Gastroesophageal sphincter (tissue), 4 donors: ENCODE measurements around the gene ZNF814. TPM values are rescaled to one million over a fixed set of nuclear protein-coding genes. Genes with fewer than 3 reads are reported as not detected.
"Not testable (repeated sequence)": the region's sequence is repeated elsewhere in the genome, so short reads cannot be mapped to it uniquely, and the experiment has no call there.

Experiments
- ATAC-seq: fragments of 150-250 bp; one replicate; pipeline ENCODE4 v1.9.1; 2016; ENCODE audit warnings: mild to moderate bottlenecking, moderate library complexity
- H3K27ac ChIP-seq, 4 donors: fragments of 200-600 bp; sonication (generic) in 3 of 4; 1 replicate in 3 of 4; 2 replicates in 1 of 4; pipeline ENCODE4 v1.5.1; 2016 to 2019
- H3K27me3 ChIP-seq: fragments of 200-600 bp; sonication (generic); one replicate; pipeline ENCODE4 v1.5.1; 2019
- H3K36me3 ChIP-seq, 2 donors: fragments of 200-600 bp; sonication (generic); one replicate each; pipeline ENCODE4 v1.5.1; 2019; ENCODE audit warnings: control low read depth in 1 of 2
- H3K4me1 ChIP-seq, 3 donors: fragments of 200-600 bp; sonication (generic); 1 replicate in 2 of 3; 2 replicates in 1 of 3; pipeline ENCODE4 v1.5.1; 2016 to 2019; ENCODE audit warnings: control low read depth in 2 of 3
- H3K4me3 ChIP-seq, 2 donors: fragments of 200-600 bp; sonication (generic); one replicate each; pipeline ENCODE4 v1.5.1; 2019; ENCODE audit warnings: mild to moderate bottlenecking in 1 of 2, moderate library complexity in 1 of 2
- H3K9me3 ChIP-seq, 3 donors: fragments of 200-600 bp; sonication (generic); one replicate each; pipeline ENCODE4 v1.5.1; 2017 to 2019; ENCODE audit warnings: control low read depth in 2 of 3
- EP300 ChIP-seq: sonication (generic); formaldehyde crosslinking; IDR thresholded peaks from one replicate; pipeline ENCODE4 v1.6.1; 2017; ENCODE audit warnings: antibody characterized with exemption, mild to moderate bottlenecking
- POLR2A ChIP-seq, 2 donors: fragments of 450-650 bp; IDR thresholded peaks; one replicate each; pipeline ENCODE4 v1.6.1; 2017; ENCODE audit warnings: antibody characterized with exemption in 2 of 2, mild to moderate bottlenecking in 2 of 2, moderate library complexity in 1 of 2
- POLR2AphosphoS5 ChIP-seq: sonication (generic); formaldehyde crosslinking; IDR thresholded peaks from one replicate; pipeline ENCODE4 v1.6.1; 2017; ENCODE audit warnings: antibody characterized with exemption
- WGBS, 2 donors: methylation state at CpG; one replicate each; pipeline ENCODE4 v1.1.5; 2018; ENCODE audit warnings: low coverage in 1 of 2; 5-methylcytosine and 5-hydroxymethylcytosine counted together
- total RNA-seq, 4 donors: library from RNA; depleted of rRNA; stranded (reverse); fragments of >200 nt; gene quantifications; one replicate each; pipeline ENCODE4 v1.1.0, GENCODE V29; 2016
- TF ChIP-seq, protein P1 (sequence below), 4 experiments: fragments of 200-600 bp in 2 of 4; fragments of 450-650 bp in 2 of 4; sonication (generic) in 1 of 4; IDR thresholded peaks; one replicate each; pipeline ENCODE4 v1.5.1; 2017 to 2019; ENCODE audit warnings: antibody characterized with exemption in 4 of 4, mild to moderate bottlenecking in 2 of 4, moderate library complexity in 2 of 4

ZNF814 gene
- total RNA-seq, 4 donors from 2014 or later: 4.9 to 13.5 (median 9.6) TPM

DNA sequence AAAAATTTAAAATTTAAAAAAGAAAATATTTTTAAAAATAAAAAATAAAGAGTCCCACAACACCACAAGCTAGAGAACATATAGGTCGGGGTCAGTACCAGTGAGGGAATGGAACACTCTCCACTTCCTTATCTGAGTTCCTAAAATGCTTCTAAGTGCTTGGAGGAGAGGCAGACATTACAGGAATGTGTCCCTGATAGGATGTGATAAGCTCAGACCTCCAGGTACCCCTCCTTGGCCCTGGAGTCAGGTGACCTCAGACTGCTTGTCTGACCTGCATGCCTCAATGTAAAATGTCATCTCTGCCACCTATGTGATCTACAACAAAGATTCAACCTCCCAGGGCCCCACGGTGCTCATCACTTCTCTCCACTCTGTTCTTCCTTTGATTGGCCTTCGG is 2.8 kb downstream of the ZNF814 start:
- Histone ChIP-seq H3K4me3 (no peak overlapping the region), H3K9me3 (peaks cover 0 to 42% (median 0%) of the 10 kb centered on the region in 3 donors), H3K36me3 (peaks cover 0 to 34% of the 10 kb centered on the region in 2 donors), H3K4me1 (peaks cover 0 to 21% (median 0%) of the 10 kb centered on the region in 3 donors), H3K27ac (no peak overlapping the region), H3K27me3 (no peaks in the 10 kb centered on the region)
- 71 to 90% methylated on average over 3 of the region's 3 CpGs for WGBS, 2 donors
- ATAC-seq: no peak
- TF ChIP-seq POLR2AphosphoS5: no peak
- TF ChIP-seq, protein P1, sequence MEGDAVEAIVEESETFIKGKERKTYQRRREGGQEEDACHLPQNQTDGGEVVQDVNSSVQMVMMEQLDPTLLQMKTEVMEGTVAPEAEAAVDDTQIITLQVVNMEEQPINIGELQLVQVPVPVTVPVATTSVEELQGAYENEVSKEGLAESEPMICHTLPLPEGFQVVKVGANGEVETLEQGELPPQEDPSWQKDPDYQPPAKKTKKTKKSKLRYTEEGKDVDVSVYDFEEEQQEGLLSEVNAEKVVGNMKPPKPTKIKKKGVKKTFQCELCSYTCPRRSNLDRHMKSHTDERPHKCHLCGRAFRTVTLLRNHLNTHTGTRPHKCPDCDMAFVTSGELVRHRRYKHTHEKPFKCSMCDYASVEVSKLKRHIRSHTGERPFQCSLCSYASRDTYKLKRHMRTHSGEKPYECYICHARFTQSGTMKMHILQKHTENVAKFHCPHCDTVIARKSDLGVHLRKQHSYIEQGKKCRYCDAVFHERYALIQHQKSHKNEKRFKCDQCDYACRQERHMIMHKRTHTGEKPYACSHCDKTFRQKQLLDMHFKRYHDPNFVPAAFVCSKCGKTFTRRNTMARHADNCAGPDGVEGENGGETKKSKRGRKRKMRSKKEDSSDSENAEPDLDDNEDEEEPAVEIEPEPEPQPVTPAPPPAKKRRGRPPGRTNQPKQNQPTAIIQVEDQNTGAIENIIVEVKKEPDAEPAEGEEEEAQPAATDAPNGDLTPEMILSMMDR (IDR thresholded peaks at IDR 0.05): no peak
- no peak for TF ChIP-seq EP300
- TF ChIP-seq POLR2A (IDR thresholded peaks at IDR 0.05): no peak

GRCh38 chr19:57873883-57874799 is 14.7 kb downstream of the ZNF814 start:
- not testable (repeated sequence) for H3K4me1 ChIP-seq, H3K27me3 ChIP-seq, H3K27ac ChIP-seq, H3K4me3 ChIP-seq, ATAC-seq
- 86 to 87% methylated on average over 3 to 8 of the region's 8 CpGs for WGBS, 2 donors
- H3K9me3 ChIP-seq: peaks cover 0 to 96% (median 2%) of the 10 kb centered on the region in 3 donors
- peaks cover 0 to 59% of the 10 kb centered on the region in 2 donors for H3K36me3 ChIP-seq

- Histone ChIP-seq H3K27me3 (no peaks in the 10 kb centered on the region), H3K27ac (no peak overlapping the region), H3K36me3 (peaks cover 0 to 61% of the 10 kb centered on the region in 2 donors), H3K9me3 (peaks cover 0 to 97% (median 2%) of the 10 kb centered on the region in 3 donors), H3K4me1 (no peaks in the 10 kb centered on the region), H3K4me3 (no peak overlapping the region)
- TF ChIP-seq EP300: no peak
- no peak for TF ChIP-seq POLR2A (IDR thresholded peaks at IDR 0.05)
- TF ChIP-seq POLR2AphosphoS5: no peak
- ATAC-seq: no peak
These were observed 16.4 kb downstream of the ZNF814 start for GRCh38 chr19:57872450-57872849.

DNA sequence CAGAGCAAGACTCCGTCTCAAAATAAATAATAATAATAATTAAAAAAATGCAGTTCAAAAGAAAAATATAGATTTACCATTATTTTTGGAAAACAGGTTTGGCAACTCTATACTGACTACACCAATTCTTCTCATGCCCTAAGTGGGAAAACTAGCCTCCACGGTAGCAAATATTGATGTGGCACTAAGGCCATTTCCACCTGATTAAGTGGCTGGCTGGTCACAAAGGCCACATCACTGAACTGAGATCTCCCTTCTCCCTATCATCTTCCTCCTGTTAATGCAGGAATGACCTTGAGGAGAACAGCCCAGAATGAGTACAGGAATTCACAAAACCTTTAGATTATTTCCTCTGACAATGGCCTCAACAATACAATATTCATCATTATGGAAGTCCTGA is 18.6 kb downstream of the ZNF814 start:
- H3K4me1 ChIP-seq: no peaks in the 10 kb centered on the region
- H3K4me3 ChIP-seq: no peak overlapping the region
- peaks cover 0 to 92% (median 4%) of the 10 kb centered on the region in 3 donors for H3K9me3 ChIP-seq
- no peak for ATAC-seq
- H3K27me3 ChIP-seq: no peaks in the 10 kb centered on the region
- H3K36me3 ChIP-seq: peaks cover 0 to 62% of the 10 kb centered on the region in 2 donors
- H3K27ac ChIP-seq: no peak overlapping the region
- WGBS, 2 donors: 96 to 100% methylated on average over 2 of the region's 2 CpGs
- TF ChIP-seq POLR2AphosphoS5 (no peak), EP300 (no peak), POLR2A (IDR thresholded peaks at IDR 0.05) (no peak)
- TF ChIP-seq, protein P1 (IDR thresholded peaks at IDR 0.05): no peak

DNA sequence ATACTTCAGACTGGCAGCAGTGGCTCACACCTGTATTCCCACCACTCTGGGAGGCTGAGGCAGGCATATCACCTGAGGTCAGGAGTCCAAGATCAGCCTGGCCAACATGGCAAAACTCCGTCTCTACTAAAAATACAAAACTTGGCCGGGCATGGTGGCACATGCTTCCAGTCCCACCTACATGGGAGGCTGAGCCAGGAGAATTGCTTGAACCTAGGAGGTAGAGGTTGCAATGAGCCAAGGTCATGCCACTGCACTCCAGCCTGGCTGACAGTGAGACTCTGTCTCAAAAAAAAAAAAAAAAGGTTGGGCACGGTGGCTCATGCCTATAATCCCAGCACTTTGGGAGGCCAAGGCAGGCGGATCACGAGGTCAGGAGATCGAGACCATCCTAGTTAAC is 19.2 kb downstream of the ZNF814 start:
- 91 to 100% methylated on average over 4 to 5 of the region's 6 CpGs for WGBS, 2 donors
- H3K4me1 ChIP-seq, H3K27ac ChIP-seq, ATAC-seq, H3K27me3 ChIP-seq, H3K4me3 ChIP-seq: not testable (repeated sequence)
- Histone ChIP-seq H3K36me3 (peaks cover 0 to 65% of the 10 kb centered on the region in 2 donors), H3K9me3 (peaks cover 0 to 91% (median 4%) of the 10 kb centered on the region in 3 donors)

- Histone ChIP-seq H3K9me3 (peaks cover 0 to 87% (median 4%) of the 10 kb centered on the region in 3 donors), H3K27ac (no peak overlapping the region), H3K4me3 (no peak overlapping the region), H3K4me1 (no peaks in the 10 kb centered on the region), H3K27me3 (no peaks in the 10 kb centered on the region), H3K36me3 (peaks cover 0 to 65% of the 10 kb centered on the region in 2 donors)
- TF ChIP-seq, protein P1 (IDR thresholded peaks at IDR 0.05): no peak
- TF ChIP-seq POLR2A (IDR thresholded peaks at IDR 0.05): no peak
- TF ChIP-seq EP300: no peak
- no peak for TF ChIP-seq POLR2AphosphoS5
- WGBS, 2 donors: 90 to 100% methylated on average over 1 to 4 of the region's 7 CpGs
- no peak for ATAC-seq
These were observed 20.9 kb downstream of the ZNF814 start for GRCh38 chr19:57867868-57868492.

GRCh38 chr19:57862351-57862750 is 26.5 kb downstream of the ZNF814 start:
- H3K36me3 ChIP-seq: peaks cover 0 to 99% of the 10 kb centered on the region in 2 donors
- not testable (repeated sequence) for H3K27ac ChIP-seq
- H3K9me3 ChIP-seq: peaks cover 0 to 82% (median 1%) of the 10 kb centered on the region in 3 donors

DNA sequence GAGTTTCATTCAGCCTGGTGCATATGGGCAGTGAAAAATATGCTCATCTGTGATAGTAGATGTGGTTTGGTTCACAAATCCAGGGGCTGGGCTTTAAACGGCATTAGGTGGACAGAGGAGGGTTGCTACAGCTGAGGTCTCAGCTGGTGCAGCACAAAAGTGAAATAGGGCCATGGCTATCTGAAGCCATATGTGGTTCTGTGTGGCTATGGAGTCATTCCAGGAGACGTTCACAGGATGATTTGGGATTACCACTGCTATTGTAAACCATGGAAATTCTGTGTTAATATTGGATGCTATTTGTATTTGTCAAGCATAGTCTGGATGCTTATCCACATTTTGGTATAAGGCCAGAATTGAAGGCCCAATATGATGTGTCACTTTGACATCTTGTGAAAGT is 34.7 kb downstream of the ZNF814 start:
- WGBS, 2 donors: 33 to 83% methylated on average over 1 of the region's 2 CpGs
- peaks cover 0 to 22% (median 0%) of the 10 kb centered on the region in 3 donors for H3K9me3 ChIP-seq
- peaks cover 0 to 60% of the 10 kb centered on the region in 2 donors for H3K36me3 ChIP-seq
- not testable (repeated sequence) for H3K27me3 ChIP-seq, H3K27ac ChIP-seq, H3K4me3 ChIP-seq, ATAC-seq
- peaks cover 4 to 18% (median 7%) of the 10 kb centered on the region in 3 donors for H3K4me1 ChIP-seq

More at GRCh38 chr19:57862351-57862750, 26.5 kb downstream of the ZNF814 start:
- not testable (repeated sequence) for H3K4me3 ChIP-seq, H3K27me3 ChIP-seq, ATAC-seq, H3K4me1 ChIP-seq
- 71 to 95% methylated on average over 2 to 3 of the region's 3 CpGs for WGBS, 2 donors
